Activated CD8-positive, alpha-beta memory T cell treated with anti-CD3 and anti-CD28 coated beads for 48 hours (primary cell): ENCODE measurements around the gene WDR90.

ENCODE experiments used
- DNase-seq, 3 experiments: peaks; one replicate each; pipeline ENCODE4 v3.0.0-alpha.2; 2020; ENCODE audit warnings: low read depth in 2 of 3, low spot score in 2 of 3

Gene WDR90

DNA sequence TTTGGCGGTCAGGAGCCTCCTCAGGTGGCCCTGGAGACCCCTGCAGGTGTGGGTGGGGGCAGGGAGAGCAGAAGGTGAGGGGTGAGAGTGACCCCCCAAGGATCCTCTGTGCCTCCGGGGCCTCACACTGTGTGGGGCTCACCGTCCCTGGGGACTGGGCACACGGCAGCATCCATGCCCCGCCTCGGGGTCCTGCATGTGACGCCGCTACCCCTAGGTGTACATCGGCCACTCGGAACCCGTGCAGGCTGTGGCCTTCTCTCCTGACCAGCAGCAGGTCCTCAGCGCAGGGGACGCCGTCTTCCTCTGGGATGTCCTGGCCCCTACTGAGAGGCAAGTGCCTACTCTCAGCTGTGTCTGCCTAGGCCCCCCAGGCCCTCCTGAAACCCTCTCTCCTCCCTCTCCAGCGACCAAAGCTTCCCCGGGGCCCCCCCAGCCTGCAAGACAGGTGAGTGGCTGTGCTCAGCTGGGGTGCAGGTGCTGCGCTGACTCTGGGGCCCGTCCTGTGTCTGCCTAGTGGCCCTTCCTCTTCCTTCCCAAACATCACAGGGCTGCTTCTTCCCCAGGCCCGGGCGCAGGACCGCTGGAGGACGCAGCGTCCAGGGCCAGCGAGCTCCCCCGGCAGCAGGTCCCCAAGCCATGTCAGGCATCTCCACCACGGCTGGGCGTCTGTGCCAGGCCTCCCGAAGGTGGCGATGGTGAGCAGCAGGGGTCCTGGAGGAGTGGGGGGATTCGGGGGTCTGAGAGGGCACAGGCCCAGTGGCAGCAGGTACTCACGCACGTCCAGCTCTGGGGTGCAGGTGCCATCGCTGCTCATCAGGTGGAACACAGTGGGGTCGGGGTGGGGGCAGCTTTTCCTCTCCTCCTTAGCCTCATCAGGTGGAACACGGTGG, 9.8 kb downstream of the WDR90 start:
- DNase-seq, result no peak

DNA sequence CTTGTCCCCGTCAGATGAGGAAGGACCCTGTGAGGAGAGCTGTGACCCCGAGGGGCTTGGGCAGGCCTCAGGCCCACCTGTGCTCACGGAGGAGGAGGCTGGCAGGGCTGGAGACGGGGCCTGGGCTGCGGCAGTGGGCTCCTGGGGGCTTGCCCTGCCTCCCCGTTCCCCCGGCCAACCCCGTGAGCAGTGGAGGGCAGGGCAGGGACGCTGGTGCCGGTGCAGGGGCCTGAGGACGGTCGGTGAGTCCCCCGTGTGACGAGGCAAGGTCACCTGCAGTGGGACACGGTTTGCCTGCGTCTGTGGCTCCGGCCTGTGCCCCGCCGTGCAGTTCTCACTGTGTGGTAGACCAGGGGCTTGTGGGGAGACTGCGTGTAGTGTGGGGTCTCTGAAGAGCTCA, 10.5 kb downstream of the WDR90 start:
- DNase-seq, result no peak

DNA sequence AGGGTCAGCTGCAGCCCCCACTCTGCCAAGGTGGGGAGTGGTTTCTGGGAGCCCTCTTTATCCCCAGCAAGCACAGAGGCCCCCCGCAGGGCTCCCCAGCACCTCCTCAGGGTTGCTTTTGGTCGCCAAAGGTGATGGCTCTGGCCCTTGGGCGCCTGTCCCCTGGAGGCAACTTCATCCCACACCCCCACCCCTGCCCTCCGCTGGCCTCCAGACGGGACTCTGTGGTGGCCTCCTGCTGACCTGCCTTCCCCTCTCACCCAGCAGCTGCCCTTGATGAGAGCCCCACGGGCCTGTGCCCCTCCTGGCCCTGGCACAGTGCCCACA, 10.9 kb downstream of the WDR90 start:
- DNase-seq, result no peak

DNA sequence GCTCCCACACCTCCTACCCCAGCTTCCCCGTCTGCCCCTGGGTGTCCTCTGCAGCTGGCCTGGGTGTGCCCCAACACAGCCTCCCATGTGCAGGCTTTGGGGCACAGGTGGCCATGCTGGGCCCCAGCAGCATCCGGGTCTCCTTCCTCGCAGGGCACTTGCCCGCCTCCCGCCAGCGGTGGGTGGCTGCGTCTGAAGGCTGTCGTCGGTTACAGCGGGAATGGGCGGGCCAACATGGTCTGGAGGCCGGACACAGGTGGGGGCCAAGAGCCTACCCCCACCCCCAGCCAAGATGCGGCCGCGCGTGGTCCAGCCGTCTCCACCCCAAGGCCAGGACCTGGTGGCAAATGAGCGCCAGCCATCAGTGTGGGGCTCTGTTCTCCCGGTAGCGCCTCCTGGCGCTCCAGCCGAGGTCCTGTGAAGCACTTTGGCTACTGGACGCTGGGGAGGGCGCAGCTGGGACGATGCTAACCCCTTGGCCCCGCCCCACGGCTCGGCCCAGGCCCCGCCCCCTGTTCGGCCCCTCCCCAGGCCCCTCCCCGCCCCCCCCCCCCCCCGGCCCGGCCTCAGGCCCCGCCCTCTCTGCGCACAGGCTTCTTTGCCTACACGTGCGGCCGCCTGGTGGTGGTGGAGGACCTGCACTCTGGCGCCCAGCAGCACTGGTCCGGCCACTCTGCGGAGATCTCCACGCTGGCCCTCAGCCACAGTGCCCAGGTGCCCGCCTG, 11.5 kb downstream of the WDR90 start:
- DNase-seq, result no peak

DNA sequence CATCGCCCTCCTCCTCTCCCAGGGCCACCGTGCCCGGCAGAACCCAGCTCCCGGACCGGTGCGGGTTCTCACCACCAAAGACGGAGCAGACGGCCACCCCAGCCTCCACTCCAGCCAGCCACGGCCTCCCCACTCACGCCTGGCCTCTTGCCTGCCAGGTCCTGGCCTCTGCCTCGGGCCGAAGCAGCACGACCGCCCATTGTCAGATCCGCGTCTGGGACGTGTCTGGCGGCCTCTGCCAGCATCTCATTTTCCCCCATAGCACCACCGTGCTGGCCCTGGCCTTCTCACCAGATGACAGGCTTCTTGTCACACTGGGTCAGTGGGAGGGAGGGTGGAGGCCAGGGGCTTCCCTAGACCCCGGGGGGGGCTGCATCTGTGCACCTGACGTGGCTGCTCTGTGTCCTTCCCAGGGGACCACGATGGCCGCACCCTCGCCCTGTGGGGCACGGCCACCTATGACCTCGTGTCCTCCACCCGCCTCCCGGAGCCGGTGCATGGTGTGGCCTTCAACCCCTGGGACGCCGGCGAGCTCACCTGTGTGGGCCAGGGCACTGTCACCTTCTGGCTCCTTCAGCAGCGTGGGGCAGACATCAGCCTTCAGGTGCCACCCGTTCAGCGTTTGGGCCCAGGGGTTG, 12.1 kb downstream of the WDR90 start:
- no peak for DNase-seq

DNA sequence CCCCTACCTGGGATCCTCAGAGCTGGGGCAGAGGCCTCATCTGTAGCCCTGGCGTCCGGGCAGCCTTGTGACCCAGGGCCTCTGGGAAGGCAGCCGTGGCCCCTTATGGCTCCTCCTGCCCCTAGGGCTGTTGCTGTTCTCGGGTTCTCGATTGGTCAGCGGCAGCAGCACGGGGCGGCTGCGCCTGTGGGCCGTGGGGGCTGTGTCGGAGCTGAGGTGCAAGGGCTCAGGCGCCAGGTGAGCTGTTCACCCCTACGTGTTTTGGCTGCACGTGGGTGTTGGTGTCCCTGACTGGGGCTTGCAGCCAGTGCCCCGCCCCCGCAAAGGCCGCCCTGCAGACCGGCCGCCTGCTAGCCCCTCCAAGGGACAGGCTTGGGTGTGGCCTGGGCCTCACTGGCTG, 12.9 kb downstream of the WDR90 start:
- no peak for DNase-seq

DNA sequence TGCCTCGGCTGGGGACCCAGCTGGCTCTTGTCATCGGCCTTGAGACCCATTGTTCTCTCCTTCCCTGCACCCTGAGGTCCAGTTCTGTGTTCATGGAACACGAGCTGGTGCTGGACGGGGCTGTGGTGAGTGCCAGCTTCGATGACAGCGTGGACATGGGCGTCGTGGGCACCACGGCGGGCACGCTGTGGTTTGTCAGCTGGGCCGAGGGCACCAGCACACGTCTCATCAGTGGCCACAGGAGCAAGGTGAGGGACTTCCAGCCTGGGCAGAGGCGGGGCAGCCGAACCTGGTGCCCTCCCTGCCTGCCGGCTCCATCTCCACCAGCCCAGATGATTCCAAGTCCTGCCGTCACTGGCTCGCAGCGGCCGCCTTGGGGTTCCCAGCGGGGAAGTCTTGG, 13.4 kb downstream of the WDR90 start:
- DNase-seq, result no peak

DNA sequence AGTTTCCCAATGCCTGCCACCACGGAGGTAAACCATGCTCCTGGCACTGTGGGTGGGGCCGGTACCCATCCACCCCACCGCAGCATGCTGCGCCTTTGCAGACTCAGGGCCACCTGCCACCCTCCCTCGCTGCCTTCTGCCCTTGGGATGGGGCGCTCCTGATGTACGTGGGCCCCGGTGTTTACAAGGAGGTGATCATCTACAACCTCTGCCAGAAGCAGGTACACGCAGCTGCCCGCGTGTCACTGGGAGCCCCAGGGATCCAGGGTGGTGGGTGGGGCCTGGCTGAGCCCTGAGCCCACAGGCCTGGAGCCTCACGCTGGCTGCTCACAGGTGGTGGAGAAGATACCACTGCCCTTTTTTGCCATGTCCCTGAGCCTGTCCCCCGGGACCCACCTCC, 17.4 kb downstream of the WDR90 start:
- no peak for DNase-seq

DNA sequence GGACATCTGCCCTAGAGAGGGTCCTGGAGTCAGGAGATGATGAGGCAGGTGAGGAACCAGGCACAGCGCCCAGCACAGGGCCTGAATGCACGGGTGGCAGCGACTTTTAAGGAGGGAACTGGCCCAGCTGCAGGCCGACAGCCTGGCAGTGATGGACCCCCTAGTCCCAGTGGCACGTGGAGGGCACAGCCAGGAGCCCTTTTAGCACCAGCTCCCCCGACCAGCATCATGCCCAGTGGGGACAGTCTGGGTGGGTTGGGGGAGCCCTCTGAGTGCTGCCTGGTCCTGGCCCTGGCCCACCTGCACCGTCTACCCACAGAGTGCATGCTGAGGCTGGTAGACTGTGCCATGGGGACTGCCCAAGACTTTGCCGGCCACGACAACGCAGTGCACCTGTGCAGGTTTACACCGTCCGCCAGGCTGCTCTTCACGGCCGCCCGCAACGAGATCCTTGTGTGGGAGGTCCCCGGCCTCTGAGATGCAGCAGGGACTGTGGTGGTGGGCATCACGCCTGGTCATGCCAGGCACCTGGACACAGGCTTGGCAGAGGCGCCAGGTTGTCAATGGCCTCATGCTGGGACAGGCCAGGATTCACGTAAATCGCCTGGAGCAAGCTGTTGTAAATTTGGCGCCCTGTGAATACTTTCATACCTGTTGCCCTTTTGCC, 18.1 kb downstream of the WDR90 start:
- DNase-seq, result no peak

DNA sequence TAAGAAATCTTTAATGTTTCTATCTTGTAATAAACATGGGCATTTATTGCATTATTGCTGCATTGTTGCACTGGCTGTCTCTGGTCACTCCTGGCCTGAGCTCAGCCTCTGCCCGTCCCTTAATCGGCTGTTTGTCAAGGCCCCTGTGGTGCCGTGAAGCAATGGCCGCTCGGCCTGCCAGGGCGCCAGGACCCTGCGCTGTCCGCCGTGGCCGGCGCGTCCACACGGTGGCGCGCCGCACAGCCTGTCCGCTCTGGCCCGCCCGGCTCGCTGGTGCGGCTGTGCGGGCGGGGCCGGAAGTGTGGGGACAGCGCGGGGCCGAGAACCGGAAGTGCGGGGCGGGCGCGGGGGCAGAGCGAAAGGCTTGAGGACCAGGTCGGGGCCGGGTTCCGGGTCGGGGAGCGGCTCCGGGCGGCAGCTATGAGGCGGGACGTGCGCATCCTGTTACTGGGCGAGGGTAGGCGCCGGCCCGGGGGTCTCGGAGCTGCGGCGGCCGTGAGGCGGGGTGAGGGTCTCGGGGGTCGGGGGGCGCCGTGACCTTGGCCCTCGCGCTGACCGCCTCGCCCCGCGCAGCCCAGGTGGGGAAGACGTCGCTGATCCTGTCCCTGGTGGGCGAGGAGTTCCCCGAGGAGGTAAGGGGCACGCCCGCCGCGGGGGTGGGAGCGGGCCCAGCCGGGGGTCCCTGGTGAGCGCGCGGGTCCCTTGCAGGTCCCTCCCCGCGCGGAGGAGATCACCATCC, 18.8 kb downstream of the WDR90 start, which contains the start of gene RHOT2:
Gene RHOT2 (plus strand): TSS at position 353 of the 739 bp plus-strand sequence. CDS start 68 bp downstream, at position 421.
- peak; percentile 87 to 95 (median 92) for DNase-seq

DNA sequence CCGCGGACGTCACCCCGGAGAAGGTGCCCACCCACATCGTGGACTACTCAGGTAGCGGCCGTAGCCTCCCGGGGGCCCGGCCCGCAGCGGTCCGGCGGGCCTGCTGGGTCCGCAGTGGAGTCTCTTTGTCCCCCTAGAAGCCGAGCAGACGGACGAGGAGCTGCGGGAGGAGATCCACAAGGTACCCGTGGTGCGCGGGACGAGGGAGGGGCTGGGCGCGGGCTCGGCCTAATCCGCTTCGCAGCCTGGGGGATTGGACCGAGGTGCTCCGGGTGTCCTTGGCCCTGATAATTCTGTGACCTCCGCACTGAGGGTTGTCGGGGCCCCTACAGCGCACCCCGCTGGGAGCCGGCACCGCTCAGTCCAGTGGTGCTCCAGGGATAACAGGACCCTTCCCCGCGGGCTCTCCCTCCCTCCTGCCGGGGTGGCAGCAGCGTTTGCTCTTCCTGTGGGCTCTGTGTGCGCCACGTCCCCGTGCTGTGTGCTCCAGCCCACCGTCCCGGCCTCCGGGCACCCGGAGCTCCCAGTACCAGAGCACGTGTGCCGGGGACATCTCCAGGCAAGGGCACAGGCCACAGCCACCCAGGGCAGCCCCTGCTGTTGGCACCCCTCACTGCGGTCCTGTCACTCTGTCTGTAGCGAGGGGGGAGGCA, 19.5 kb downstream of the WDR90 start:
- no peak for DNase-seq

DNA sequence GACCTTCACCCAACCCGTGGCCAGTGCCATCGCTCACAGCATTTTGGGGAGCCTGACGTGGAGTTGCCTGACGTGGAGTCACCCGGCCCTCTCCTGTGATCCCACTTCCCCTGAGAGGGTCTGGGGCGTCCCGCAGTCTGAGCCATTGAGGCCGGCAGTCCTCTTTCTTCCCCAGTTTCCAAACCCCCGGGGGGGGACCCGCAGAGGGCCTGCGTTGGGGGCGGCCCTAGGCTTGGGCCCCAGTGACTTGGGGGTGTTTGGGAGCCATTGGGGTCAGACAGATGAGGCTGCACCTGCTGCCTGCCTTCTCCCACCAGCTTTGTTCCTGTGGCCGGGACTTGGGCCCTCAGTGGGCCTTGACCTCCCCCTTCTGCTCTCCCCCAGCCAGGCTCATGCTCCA, 20.5 kb downstream of the WDR90 start:
- DNase-seq, result no peak

DNA sequence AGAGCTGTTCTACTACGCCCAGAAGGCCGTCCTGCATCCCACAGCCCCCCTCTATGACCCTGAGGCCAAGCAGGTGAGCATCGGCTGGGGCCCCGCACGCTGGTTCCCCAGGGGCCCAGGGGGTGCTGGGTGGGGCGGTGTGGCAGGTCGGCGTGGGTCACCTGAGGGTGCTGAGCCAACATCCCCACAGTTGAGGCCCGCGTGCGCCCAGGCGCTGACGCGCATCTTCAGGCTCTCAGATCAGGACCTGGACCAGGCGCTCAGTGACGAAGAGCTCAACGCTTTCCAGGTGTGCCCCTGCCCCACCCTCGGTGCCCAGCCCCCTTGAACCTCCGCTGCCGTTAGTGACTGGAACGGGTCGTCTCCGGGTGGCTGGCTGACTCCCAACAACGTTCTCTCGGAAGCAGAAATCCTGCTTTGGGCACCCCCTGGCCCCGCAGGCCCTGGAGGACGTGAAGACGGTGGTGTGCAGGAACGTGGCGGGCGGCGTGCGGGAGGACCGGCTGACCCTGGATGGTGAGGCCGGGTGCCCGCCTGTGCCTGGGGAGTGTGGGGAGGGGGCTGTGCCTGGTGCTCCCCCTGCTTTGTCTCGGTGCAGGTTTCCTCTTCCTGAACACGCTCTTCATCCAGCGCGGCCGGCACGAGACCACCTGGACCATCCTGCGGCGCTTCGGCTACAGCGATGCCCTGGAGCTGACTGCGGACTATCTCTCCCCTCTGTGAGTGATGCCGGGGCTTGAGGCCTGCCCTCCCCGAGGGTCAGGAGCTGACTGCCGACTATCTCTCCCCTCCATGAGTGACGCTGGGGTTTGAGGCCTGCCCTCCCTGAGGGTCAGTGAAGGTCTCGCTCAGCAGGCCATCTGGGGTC, 21.6 kb downstream of the WDR90 start:
- DNase-seq, result no peak

DNA sequence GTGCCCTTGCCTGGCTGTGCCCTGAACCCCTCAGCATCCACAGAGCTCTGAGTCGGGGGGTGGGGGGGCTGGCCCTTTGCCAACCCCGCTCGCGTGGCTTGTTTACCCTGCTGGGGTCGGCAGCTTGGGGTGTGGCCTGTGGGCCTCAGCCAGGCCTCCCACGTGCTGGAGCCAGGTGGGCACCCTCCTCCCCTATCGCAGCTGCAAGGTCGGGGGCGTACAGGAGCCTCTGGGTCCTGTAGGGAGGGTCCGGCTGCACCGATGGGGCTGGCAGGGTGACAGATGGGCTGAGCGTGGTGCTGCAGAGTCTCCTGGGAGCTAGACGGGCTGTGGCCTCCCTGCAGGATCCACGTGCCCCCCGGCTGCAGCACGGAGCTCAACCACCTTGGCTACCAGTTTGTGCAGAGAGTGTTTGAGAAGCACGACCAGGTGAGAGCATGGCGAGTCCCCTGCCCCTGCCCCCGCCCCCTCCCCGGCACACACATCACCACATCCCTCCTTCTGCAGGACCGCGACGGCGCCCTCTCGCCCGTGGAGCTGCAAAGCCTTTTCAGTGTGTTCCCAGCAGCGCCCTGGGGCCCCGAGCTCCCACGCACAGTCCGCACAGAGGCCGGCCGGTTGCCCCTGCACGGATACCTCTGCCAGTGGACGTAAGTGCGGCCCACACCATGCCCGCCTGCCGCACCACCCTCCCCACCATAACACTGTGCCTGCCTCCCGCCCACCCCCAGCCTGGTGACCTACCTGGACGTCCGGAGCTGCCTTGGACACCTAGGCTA, 22.4 kb downstream of the WDR90 start:
- no peak for DNase-seq

DNA sequence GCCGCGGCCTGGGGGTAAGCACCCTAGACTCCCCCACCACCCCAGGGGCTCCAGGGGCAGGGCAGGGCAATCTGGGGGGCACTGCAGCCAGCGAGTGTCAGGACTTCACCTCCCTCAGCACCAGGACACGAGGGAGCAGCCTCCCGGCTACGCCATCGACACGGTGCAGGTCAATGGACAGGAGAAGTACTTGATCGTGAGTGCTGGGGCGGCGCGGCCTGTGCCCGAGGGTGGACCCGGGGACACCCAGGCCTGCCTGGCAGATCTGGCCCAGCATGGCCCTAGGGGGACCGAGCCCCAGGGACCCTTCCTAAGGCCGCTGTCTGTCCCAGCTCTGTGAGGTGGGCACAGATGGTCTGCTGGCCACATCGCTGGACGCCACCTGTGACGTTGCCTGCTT, 23.2 kb downstream of the WDR90 start:
- DNase-seq, result no peak

DNA sequence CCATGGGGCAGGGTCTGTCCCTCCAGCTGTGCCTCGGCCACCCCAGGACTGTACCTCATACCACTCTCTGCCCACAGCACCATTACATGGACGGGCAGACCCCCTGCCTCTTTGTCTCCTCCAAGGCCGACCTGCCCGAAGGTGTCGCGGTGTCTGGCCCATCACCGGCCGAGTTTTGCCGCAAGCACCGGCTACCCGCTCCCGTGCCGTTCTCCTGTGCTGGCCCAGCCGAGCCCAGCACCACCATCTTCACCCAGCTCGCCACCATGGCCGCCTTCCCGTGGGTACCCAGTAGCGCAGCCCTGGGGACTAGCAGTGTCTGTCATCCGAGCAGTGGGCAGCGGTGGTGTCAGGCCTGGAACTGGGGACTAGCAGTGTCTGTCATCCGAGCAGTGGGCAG, 23.7 kb downstream of the WDR90 start:
- no peak for DNase-seq

DNA sequence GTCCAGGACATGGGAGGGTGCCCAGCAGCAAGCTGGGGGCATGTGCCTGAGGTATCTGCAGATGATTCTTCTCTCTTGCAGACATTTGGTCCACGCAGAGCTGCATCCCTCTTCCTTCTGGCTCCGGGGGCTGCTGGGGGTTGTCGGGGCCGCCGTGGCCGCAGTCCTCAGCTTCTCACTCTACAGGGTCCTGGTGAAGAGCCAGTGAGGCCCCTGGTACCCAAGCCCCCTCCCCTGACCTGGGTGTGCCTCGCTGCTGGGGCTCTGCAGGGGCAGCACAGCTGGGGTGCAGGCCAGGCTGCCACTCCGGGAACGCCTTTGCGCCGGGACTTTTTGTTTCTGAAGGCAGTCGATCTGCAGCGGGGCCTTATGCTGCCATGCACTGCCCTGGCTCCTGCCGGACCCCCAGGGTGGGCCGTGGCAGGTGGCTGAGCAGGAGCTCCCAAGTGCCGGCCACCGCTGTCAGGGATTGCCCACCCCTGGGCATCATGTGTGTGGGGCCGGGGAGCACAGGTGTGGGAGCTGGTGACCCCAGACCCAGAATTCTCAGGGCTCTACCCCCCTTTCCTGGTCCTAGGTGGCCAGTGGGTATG, 24.3 kb downstream of the WDR90 start:
- no peak for DNase-seq

DNA sequence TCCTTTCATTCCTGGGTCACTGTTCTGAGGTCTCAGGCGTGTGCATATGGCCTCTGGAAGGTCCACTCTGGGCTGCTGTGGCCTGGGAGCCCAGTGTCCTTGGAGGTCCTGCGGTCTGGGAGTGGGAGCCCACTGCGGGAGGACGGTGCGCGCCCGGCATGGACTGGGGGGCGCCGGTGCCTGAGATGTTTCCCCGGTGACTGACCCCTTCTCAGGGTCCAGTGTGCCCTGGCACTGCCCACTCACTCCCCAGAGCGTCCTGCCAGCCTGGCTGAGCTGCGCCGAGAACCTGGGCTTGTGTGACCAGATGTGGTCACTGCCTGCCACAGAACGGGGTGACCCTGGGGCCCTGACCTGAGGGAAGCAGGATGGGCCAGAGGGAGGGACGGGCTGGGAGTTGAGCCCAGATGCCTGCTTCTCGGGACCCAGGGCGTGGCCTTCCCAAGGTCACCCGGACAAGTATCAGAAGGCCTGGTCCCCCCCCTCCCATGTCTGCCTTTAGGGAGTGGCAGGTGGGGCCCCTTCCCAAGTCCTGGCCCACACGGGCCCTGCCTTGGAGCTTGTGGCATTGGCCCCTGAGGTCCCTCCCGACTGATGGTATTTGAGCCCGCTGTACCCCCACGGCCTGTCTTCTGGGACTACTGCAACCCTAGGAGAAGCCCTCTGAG, 25.2 kb downstream of the WDR90 start:
- no peak for DNase-seq
